ENCODE results near the gene CNTLN. TPM values are rescaled to one million over a fixed set of nuclear protein-coding genes. Genes with fewer than 3 reads are reported as not detected.
"Not testable (repeated sequence)": the region's sequence is repeated elsewhere in the genome, so short reads cannot be mapped to it uniquely, and the experiment has no call there.

Gene CNTLN
- total RNA-seq, 2 experiments from 2014 or later = 1.5 to 1.9 TPM

- Mint-ChIP-seq H3K4me1 (no peaks in the 10 kb centered on the region), H3K27ac (no peak overlapping the region), H3K4me3 (no peak overlapping the region), H3K27me3 (no peaks in the 10 kb centered on the region), H3K9me3 (peaks cover 5% of the 10 kb centered on the region), H3K36me3 (ENCODE audit: low read depth) (no peaks in the 10 kb centered on the region)
- no peak for DNase-seq
- POLR2A ChIA-PET = no interaction called here
- CTCF ChIA-PET = no interaction called here
Observed at GRCh38 chr9:17280350-17281012, 145.6 kb downstream of the CNTLN start.

DNA sequence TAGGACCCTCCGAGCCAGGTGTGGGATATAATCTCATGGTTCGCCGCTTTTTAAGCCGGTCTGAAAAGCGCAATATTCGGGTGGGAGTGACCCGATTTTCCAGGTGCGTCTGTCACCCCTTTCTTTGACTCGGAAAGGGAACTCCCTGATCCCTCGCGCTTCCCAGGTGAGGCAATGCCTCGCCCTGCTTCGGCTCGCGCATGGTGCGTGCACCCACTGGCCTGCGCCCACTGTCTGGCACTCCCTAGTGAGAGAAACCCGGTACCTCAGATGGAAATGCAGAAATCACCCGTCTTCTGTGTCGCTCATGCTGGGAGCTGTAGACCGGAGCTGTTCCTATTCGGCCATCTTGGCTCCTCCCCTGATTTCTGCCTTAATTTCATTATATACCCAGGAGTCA lies 155.8 kb downstream of the CNTLN start:
- not testable (repeated sequence) for H3K36me3 Mint-ChIP-seq (ENCODE audit: low read depth); H3K27me3 Mint-ChIP-seq

DNA sequence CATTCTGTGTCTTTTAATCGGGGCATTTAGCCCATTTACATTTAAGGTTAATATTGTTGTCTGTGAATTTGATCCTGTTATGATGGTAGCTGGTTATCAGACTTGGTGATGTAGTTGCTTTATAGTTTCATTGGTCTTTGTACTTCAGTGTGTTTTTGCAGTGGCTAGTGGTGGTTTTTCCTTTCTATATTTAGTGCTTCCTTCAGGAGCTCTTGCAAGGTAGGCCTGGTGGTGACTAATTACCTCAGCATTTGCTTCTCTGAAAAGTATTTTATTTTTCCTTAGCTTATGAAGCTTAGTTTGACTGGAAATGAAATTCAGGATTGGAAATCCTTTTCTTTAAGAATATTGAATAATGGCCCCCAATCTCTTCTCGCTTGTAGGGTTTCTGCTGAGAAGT lies 156.9 kb downstream of the CNTLN start:
- no peaks in the 10 kb centered on the region for H3K36me3 Mint-ChIP-seq (ENCODE audit: low read depth)
- no peak overlapping the region for H3K4me3 Mint-ChIP-seq
- H3K9me3 Mint-ChIP-seq = peaks cover 18% of the 10 kb centered on the region
- H3K27ac Mint-ChIP-seq = no peak overlapping the region
- ChIA-PET CTCF (no interaction called here), POLR2A (no interaction called here)
- no peak for DNase-seq
- H3K4me1 Mint-ChIP-seq = no peaks in the 10 kb centered on the region
- H3K27me3 Mint-ChIP-seq = no peaks in the 10 kb centered on the region

More for the DNA sequence above, 155.8 kb downstream of the CNTLN start:
- H3K4me3 Mint-ChIP-seq, H3K4me1 Mint-ChIP-seq, H3K27ac Mint-ChIP-seq, CTCF ChIA-PET, POLR2A ChIA-PET, DNase-seq: not testable (repeated sequence)
- peaks cover 14% of the 10 kb centered on the region for H3K9me3 Mint-ChIP-seq

- no peaks in the 10 kb centered on the region for H3K36me3 Mint-ChIP-seq (ENCODE audit: low read depth)
Observed at GRCh38 chr9:17293685-17294084, 158.8 kb downstream of the CNTLN start.

GRCh38 chr9:17294822-17295624 lies 160.2 kb downstream of the CNTLN start:
- Mint-ChIP-seq H3K4me3 (no peak overlapping the region), H3K36me3 (ENCODE audit: low read depth) (no peaks in the 10 kb centered on the region), H3K27ac (no peak overlapping the region), H3K4me1 (no peaks in the 10 kb centered on the region), H3K27me3 (no peaks in the 10 kb centered on the region), H3K9me3 (peaks cover 18% of the 10 kb centered on the region)
- no peak for DNase-seq
- CTCF ChIA-PET = no interaction called here
- POLR2A ChIA-PET = no interaction called here

More at GRCh38 chr9:17293685-17294084, 158.8 kb downstream of the CNTLN start:
- Mint-ChIP-seq H3K27ac (no peak overlapping the region), H3K4me3 (no peak overlapping the region), H3K4me1 (no peaks in the 10 kb centered on the region), H3K27me3 (no peaks in the 10 kb centered on the region), H3K9me3 (peaks cover 18% of the 10 kb centered on the region)
- POLR2A ChIA-PET = no interaction called here
- CTCF ChIA-PET = no interaction called here
- no peak for DNase-seq

DNA sequence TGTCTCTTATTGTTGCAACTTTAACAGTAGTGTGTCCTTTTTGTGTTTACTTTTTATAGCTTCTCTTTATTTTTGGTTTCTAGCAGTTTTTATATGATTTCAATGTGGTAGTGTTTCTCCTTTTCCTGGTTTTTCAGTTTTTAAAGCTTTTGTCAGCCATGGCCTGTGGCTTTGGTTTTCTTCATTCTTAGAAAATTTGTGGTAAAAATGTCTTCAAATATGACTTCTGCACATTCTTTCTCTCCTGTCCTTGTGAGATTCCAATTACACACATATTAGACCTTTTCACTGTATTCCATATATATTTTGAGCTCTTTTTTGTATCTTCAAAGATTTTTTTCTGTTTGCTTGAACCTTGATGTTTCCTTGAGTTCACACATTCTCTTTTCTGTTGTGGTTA lies 180.5 kb downstream of the CNTLN start:
- CTCF ChIA-PET = no interaction called here
- Mint-ChIP-seq H3K27ac (no peak overlapping the region), H3K36me3 (ENCODE audit: low read depth) (no peaks in the 10 kb centered on the region), H3K9me3 (no peaks in the 10 kb centered on the region), H3K4me3 (no peak overlapping the region), H3K27me3 (no peaks in the 10 kb centered on the region), H3K4me1 (no peaks in the 10 kb centered on the region)
- DNase-seq = no peak
- POLR2A ChIA-PET = no interaction called here

DNA sequence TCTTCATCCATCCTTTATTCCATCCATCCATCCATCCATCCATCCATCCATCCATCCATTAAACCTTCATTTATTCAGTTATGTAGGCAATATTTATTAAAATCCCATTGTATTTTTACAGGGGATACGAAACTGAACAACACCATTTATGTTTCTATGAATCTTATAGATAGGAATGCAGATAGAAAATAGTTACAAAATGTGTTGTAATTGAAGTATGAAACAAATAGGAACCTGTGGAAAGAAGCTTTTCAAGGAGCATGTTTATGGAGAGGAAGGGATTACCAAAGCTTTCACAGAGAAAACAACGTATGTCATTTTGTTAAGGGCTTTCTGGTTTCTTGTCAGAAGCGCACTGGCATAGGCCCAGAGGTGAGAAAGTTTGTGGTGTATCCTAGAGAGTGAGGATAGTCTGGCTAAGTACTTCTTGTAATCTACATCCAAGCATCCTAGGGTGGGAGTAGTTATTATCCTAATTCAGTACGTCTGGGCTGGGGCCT lies 184.0 kb downstream of the CNTLN start:
- Mint-ChIP-seq H3K27ac (no peak overlapping the region), H3K9me3 (no peaks in the 10 kb centered on the region), H3K27me3 (no peaks in the 10 kb centered on the region), H3K4me3 (no peak overlapping the region), H3K4me1 (no peaks in the 10 kb centered on the region), H3K36me3 (ENCODE audit: low read depth) (no peaks in the 10 kb centered on the region)
- ChIA-PET POLR2A (no interaction called here), CTCF (no interaction called here)
- DNase-seq = no peak

GRCh38 chr9:17319864-17320263 lies 185.0 kb downstream of the CNTLN start:
- Mint-ChIP-seq H3K27ac (no peak overlapping the region), H3K4me1 (no peaks in the 10 kb centered on the region), H3K36me3 (ENCODE audit: low read depth) (no peaks in the 10 kb centered on the region), H3K4me3 (no peak overlapping the region), H3K27me3 (no peaks in the 10 kb centered on the region), H3K9me3 (no peaks in the 10 kb centered on the region)
- ChIA-PET POLR2A (no interaction called here), CTCF (interaction anchor here (0.5 kb wide), 1 partner anchor 547 kb away, joined by 3 read pairs; no protein-coding TSS in a partner anchor)
- DNase-seq = no peak

DNA sequence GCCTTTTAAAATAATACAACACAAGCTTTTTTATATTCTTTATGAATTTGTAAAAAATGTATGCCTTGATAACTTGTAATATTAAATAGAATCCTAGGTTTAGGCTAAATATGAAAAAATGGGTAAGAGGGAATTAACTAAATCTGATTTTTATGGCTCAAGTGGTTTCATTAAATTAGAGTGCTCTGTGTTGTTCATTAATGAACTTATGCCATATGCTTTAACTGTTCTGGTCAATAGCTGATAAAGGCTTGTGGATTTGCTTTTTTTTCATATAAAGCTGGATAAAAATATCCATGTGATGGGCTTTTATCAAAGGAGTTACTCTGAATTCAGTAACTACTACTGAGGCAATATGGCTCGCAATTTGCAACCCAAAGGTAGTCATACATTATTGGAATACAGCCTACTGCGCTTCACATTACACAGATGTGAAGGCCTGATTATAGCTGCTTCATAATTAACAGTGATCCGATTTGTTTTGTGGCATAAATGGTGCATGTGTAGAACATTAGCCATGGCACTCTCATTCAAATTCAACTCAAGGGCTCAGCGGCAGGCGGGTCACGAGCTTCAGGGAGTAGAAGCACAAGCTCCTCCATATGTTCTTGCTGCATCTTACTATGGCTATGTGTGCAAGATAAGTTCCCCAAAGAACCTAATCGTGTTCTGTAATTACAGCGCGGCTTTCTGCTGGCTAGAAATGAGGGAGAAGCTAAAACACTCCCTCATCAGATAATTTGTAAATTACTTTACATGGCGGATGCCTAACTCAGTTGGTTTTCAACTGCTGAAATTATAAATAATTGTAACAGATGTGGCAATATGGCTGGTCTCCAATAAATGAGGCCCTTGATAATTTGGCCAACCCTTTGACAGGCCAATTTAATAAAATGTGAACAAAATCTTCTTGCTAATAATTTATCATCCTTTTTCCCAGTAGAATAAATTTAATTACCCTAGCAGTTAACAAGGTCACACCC lies 188.3 kb downstream of the CNTLN start:
- Mint-ChIP-seq H3K36me3 (ENCODE audit: low read depth) (no peaks in the 10 kb centered on the region), H3K27me3 (no peaks in the 10 kb centered on the region), H3K4me3 (no peak overlapping the region), H3K9me3 (no peaks in the 10 kb centered on the region), H3K27ac (no peak overlapping the region), H3K4me1 (no peaks in the 10 kb centered on the region)
- ChIA-PET CTCF (no interaction called here), POLR2A (interaction anchor here (0.6 kb wide), 1 partner anchor 10 kb away, joined by 3 read pairs; no protein-coding TSS in a partner anchor)
- DNase-seq = no peak

- POLR2A ChIA-PET = no interaction called here
- Mint-ChIP-seq H3K36me3 (ENCODE audit: low read depth) (no peaks in the 10 kb centered on the region), H3K9me3 (no peaks in the 10 kb centered on the region), H3K27ac (no peak overlapping the region), H3K4me1 (no peaks in the 10 kb centered on the region), H3K27me3 (no peaks in the 10 kb centered on the region), H3K4me3 (no peak overlapping the region)
- DNase-seq = no peak
- CTCF ChIA-PET = no interaction called here
Observed at GRCh38 chr9:17328331-17328730, 193.5 kb downstream of the CNTLN start.

DNA sequence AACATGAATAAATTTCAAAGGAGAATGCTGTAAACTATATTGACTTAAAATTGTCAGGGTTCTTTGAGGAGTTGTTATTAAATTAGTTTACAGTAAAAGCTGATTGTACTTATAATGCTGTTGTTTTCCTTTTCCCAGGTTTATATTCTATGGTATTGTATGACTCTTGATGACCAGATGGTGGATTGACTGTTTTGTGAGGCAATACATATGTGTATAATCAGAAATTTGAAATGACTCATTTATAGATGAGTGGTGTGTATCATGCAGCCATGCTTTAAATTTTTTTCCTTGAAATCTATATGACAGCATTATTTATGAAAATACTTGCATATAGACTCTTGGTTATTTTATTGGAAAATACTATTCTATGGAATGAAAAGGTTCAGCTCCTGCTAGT lies 195.3 kb downstream of the CNTLN start:
- Mint-ChIP-seq H3K27me3 (no peaks in the 10 kb centered on the region), H3K27ac (no peak overlapping the region), H3K4me1 (no peaks in the 10 kb centered on the region), H3K4me3 (no peak overlapping the region), H3K9me3 (no peaks in the 10 kb centered on the region), H3K36me3 (ENCODE audit: low read depth) (no peaks in the 10 kb centered on the region)
- CTCF ChIA-PET = no interaction called here
- no peak for DNase-seq
- POLR2A ChIA-PET = no interaction called here

DNA sequence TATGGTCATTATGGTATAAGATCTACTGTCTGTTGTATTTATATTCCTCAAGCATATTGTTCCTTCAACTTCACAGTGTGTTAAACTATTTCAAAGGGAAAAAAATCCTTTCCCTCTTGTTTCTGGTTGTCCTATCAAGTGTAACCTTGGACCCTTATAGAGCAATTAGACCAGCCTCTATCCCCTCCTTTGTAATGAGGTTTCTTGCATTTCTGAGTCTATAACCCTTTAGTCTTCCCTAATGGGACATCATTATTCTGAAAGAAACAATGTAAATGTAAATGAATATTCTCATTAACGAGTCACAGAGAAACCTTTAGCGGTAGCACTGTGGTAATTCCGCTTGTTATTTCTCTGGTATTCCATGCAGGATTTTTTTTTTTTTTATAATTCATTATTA lies 197.3 kb downstream of the CNTLN start:
- Mint-ChIP-seq H3K4me1 (no peaks in the 10 kb centered on the region), H3K4me3 (no peak overlapping the region), H3K27me3 (no peaks in the 10 kb centered on the region), H3K9me3 (no peaks in the 10 kb centered on the region), H3K36me3 (ENCODE audit: low read depth) (no peaks in the 10 kb centered on the region), H3K27ac (no peak overlapping the region)
- ChIA-PET CTCF (no interaction called here), POLR2A (no interaction called here)
- no peak for DNase-seq

DNA sequence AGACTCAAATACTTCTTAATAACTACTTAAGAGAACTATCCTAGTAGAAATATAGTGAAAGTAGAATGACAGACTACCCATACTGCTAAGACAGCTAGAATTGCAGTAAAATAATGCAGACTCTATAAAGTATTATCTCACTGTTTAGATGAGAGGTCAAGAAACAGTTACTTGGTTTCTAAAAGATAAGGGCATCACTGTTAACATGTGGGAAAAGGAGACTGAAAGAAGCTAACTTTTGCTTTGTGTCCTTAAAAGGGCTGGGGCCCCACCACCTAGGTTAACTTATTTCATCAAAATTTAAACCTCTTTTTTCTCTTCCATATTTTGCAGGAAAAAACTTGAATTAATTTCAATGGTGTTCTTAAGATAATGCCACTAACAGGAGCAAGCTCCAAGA lies 204.3 kb downstream of the CNTLN start:
- no peak for DNase-seq
- ChIA-PET POLR2A (no interaction called here), CTCF (no interaction called here)
- Mint-ChIP-seq H3K9me3 (no peaks in the 10 kb centered on the region), H3K4me1 (no peaks in the 10 kb centered on the region), H3K27me3 (no peaks in the 10 kb centered on the region), H3K36me3 (ENCODE audit: low read depth) (no peaks in the 10 kb centered on the region), H3K27ac (no peak overlapping the region), H3K4me3 (no peak overlapping the region)

All from activated CD4-positive, alpha-beta T cell treated with anti-CD3 and anti-CD28 coated beads, Interleukin-2, amount 10 ng/mL, durations not matched to agents 7 days and 5 days (primary cell).